NCI-H510A treated with DMSO at 0.1 percent for 48 hours (cell line): Measurements from ENCODE around the gene SP2.

Source experiments
- DNase-seq: peaks from one replicate; lab custom pipeline; 2025; lab: John Stamatoyannopoulos, UW

Gene SP2

GRCh38 chr17:47949197-47949759 is 53.2 kb downstream of the SP2 start:
- DNase-seq: peak; percentile 99

DNA sequence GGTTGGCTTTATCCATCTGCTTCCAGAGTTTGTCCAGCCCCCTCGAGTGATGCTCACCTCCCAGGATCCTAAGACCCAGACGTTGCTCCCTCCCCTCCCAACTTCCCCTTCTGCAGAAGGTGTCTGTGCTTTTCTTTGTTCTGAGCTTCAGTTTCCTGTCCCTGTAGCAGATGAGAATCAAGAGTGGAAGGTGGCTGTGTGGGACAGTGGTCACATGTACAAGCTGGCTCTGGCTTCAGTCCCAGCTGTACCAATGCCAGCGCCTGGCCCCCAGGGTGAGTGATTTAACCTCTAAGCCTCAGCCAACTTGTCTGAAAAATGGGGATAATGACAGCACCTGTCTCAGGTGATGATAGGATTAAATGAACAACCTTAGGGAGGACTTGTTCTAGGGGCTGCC is 53.9 kb downstream of the SP2 start:
- no peak for DNase-seq

- no peak for DNase-seq
Observed at GRCh38 chr17:47950448-47950847, 54.4 kb downstream of the SP2 start.

- DNase-seq: no peak
Observed at GRCh38 chr17:47952171-47953021, 56.4 kb downstream of the SP2 start.

DNA sequence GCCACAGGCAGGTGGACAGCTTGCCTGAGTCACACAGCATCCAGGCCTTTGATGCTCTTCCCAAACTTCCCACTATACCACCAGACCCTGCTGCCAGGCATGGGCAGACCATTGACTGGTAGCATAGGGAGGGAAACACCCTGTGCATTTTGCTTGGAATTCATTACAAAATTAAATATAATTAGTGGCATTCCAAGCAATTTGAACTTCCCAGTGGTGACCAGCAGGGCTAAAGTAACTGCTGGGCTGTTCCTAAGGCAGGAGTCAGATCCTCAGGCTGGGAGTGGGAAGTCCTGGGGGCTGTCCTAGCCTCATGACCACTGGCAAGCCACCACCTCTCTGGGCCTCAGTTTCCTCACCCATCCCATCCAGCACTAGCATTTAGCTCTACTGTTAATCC is 57.9 kb downstream of the SP2 start:
- no peak for DNase-seq

DNA sequence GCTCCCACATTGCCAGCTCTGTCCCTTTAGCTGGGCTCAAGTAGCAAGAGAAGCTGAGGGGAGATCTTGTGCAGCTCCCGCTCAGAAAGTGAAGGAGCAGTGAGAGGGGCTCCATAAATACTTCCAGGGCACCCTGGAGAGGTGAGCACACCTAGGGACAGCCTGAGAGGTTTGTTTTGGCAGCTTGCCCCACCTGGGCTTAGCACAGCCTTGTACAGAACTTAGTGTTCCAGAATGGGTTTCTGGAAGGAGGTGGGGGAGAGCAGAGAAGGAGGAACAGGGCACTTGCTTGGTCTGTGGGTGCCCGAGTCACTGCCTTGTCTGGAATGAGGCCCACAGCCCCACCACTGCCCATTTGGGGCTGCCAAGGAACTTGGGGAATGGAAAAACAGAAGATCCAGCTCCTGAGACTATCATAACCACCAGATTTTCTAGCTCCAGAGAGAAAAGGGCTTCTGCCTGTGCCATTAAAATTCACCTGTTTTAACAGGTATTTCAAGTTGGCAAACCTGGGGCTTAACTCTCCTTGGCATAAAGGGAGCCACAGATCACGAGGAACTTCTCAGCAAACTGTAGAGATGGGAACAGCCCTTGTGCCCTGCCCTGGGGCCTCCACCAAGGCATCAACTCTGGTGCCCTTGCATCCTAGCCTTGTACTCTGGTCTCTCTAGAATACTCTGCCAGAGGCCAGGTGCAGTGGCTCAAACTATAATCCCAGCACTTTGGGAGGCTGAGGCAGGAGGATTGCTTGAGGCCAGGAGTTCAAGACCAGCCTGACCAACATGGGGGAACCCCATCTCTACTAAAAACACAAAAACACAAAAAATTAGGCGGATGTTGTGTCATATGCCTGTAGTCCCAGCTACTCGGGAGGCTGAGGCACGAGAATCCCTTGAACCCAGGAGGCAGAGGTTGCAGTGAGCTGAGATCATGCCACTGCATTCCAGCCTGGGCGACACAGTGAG is 59.7 kb downstream of the SP2 start:
- DNase-seq: peak; percentile 83

- no peak for DNase-seq
Observed at GRCh38 chr17:47956791-47957590, 61.0 kb downstream of the SP2 start.

GRCh38 chr17:47957591-47958490 is 61.8 kb downstream of the SP2 start, which contains the start of gene PRR15L:
Gene PRR15L, minus strand, starts transcription at chr17:47957883. Its CDS starts 4,649 bp downstream, at chr17:47953234.
- DNase-seq: peak; percentile 99

GRCh38 chr17:47959825-47960655 is 64.0 kb downstream of the SP2 start:
- DNase-seq: peak; percentile 91

DNA sequence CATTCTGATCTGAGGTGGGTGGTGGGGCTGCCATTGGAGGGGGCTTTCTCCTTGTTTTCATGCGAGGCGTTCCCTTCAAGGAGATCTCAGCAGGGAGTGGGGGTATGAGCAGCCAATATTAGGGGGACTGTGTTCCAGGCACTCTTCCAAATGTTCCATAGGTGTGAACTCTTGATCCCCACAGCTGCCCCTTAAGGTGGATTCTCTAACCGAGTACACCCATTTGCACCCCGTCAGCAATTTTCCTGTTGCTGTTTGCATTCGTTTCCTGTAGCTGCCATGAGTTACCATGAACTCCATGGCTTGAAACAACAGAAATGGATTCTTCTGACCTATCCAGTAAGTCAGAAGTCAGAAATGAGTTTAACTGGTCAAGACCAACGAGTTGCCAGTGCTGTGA is 65.4 kb downstream of the SP2 start:
- DNase-seq: no peak

GRCh38 chr17:47962901-47963300 is 66.9 kb downstream of the SP2 start:
- DNase-seq: no peak

DNA sequence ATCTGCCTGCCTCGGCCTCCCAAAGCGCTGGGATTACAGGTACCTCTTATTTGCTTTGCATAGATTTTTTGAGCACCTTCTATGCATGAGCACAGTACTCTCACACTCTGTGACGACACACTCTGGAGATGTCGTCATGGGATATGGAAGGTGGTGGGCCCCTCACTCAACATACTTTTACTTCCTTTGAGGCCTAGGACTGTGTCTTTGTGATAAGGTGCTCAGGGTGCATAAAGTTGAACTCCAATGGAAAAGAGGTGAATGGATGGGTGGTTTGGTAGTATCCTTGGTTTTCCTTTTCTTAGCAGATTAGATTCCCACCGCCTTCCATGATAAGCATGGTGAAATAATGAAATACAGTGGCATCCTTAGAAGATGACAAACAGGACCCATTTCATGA is 68.8 kb downstream of the SP2 start:
- DNase-seq: no peak

GRCh38 chr17:47966079-47966519 is 70.1 kb downstream of the SP2 start:
- DNase-seq: no peak

GRCh38 chr17:47967607-47968252 is 71.7 kb downstream of the SP2 start:
- DNase-seq: no peak

DNA sequence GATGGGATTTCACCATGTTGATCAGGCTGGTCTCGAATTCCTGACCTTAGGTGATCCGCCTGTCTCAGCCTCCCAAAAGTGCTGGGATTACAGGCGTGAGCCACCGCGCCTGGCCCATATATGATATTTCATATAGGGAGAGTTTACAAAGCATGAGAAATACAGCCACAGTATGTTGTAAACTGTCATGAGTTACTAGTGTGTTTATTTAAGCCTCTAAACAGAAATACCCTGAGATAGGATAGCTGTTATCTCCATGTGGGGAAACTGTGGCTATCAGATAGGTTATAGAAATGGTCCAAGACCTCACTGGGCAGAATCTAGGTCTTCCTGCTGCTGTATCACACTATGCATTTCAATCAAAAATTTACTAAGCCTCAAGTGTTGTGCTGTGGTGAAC is 72.8 kb downstream of the SP2 start:
- no peak for DNase-seq

GRCh38 chr17:47969930-47970724 is 74.1 kb downstream of the SP2 start:
- DNase-seq: no peak

GRCh38 chr17:47970725-47971499 is 74.9 kb downstream of the SP2 start, which contains the start of gene CDK5RAP3:
Gene CDK5RAP3, plus strand, starts transcription at chr17:47971113. Its CDS starts 34 bp downstream, at chr17:47971147.
- peak; percentile 100 for DNase-seq
